Measurements from ENCODE around the gene SPART.
"Not testable (repeated sequence)": the region's sequence is repeated elsewhere in the genome, so short reads cannot be mapped to it uniquely, and the experiment has no call there.

Gene SPART

GRCh38 chr13:36328821-36329220 is 17.4 kb downstream of the SPART start:
- ChIA-PET POLR2A (ENCODE audit: low non-redundant PET) (no interaction called here), CTCF (interaction anchor here (0.7 kb wide), 1 partner anchor 53 kb away, joined by 6 read pairs; no protein-coding TSS in a partner anchor)
- no peak for DNase-seq (ENCODE audit: low spot score)
- no peak overlapping the region for H3K27ac ChIP-seq
- TF ChIP-seq CTCF (conservative IDR thresholded peaks at IDR 0.05; ENCODE audit: low read depth), result no peak

- ChIA-PET POLR2A (ENCODE audit: low non-redundant PET) (no interaction called here), CTCF (no interaction called here)
- no peak for TF ChIP-seq CTCF (conservative IDR thresholded peaks at IDR 0.05; ENCODE audit: low read depth)
- DNase-seq (ENCODE audit: low spot score), result no peak
- no peak overlapping the region for H3K27ac ChIP-seq
Measured at GRCh38 chr13:36325912-36326311, 20.3 kb downstream of the SPART start.

GRCh38 chr13:36324881-36325280 is 21.3 kb downstream of the SPART start:
- POLR2A ChIA-PET (ENCODE audit: low non-redundant PET); DNase-seq (ENCODE audit: low spot score); CTCF ChIA-PET; H3K27ac ChIP-seq: not testable (repeated sequence)

- POLR2A ChIA-PET (ENCODE audit: low non-redundant PET), result no interaction called here
- DNase-seq (ENCODE audit: low spot score), result no peak
- CTCF ChIA-PET, result no interaction called here
- TF ChIP-seq CTCF (conservative IDR thresholded peaks at IDR 0.05; ENCODE audit: low read depth), result no peak
- H3K27ac ChIP-seq, result no peak overlapping the region
Measured at GRCh38 chr13:36323951-36324566, 22.1 kb downstream of the SPART start.

GRCh38 chr13:36323408-36323807 is 22.8 kb downstream of the SPART start:
- ChIA-PET POLR2A (ENCODE audit: low non-redundant PET) (no interaction called here), CTCF (no interaction called here)
- no peak for DNase-seq (ENCODE audit: low spot score)
- TF ChIP-seq CTCF (conservative IDR thresholded peaks at IDR 0.05; ENCODE audit: low read depth), result no peak
- no peak overlapping the region for H3K27ac ChIP-seq

GRCh38 chr13:36319793-36320192 is 26.4 kb downstream of the SPART start:
- POLR2A ChIA-PET (ENCODE audit: low non-redundant PET); H3K27ac ChIP-seq: not testable (repeated sequence)

GRCh38 chr13:36313047-36313969 is 32.9 kb downstream of the SPART start:
- no peak for DNase-seq (ENCODE audit: low spot score)
- ChIA-PET CTCF (interaction anchor here (1.2 kb wide), 1 partner anchor 26 kb away, joined by 4 read pairs; no protein-coding TSS in a partner anchor), POLR2A (ENCODE audit: low non-redundant PET) (no interaction called here)
- no peak for TF ChIP-seq CTCF (conservative IDR thresholded peaks at IDR 0.05; ENCODE audit: low read depth)
- H3K27ac ChIP-seq, result no peak overlapping the region

More at GRCh38 chr13:36319793-36320192, 26.4 kb downstream of the SPART start:
- CTCF ChIA-PET; DNase-seq (ENCODE audit: low spot score): not testable (repeated sequence)
